OCI-LY1 (cell line): ENCODE data around the gene ARHGAP28.

Experiments
- H2AFZ ChIP-seq: fragments of 200-600 bp; sonication (generic), shearing (Covaris generic); 2 replicates; pipeline ENCODE4 v1.6.0; 2014; ENCODE audit warnings: antibody characterized with exemption, mild to moderate bottlenecking, low read length
- H3F3A ChIP-seq: fragments of 200-600 bp; sonication (generic), shearing (Covaris generic); 2 replicates; pipeline ENCODE4 v1.6.0; 2014; ENCODE audit warnings: mild to moderate bottlenecking, antibody characterized with exemption, low read length, moderate library complexity; ENCODE audit not compliant: insufficient read depth
- H3K27ac ChIP-seq: fragments of 200-600 bp; sonication (generic); 2 replicates; pipeline ENCODE4 v1.5.1; 2014; ENCODE audit warnings: low read length, mixed run types, mild to moderate bottlenecking, low read depth; ENCODE audit not compliant: poor library complexity, severe bottlenecking
- H3K27me3 ChIP-seq: fragments of 200-600 bp; sonication (generic); 2 replicates; pipeline ENCODE4 v1.6.0; 2014; ENCODE audit warnings: antibody characterized with exemption, mild to moderate bottlenecking, low read length, moderate library complexity; ENCODE audit not compliant: insufficient read depth
- H3K36me3 ChIP-seq: fragments of 200-600 bp; sonication (generic); 2 replicates; pipeline ENCODE4 v1.6.1; 2014; ENCODE audit warnings: mild to moderate bottlenecking, antibody characterized with exemption, low read length, moderate library complexity, mixed read lengths; ENCODE audit not compliant: insufficient read depth
- H3K4me1 ChIP-seq: fragments of 200-600 bp; sonication (generic); 2 replicates; pipeline ENCODE4 v1.5.1; 2014; ENCODE audit warnings: mild to moderate bottlenecking, low read length, moderate library complexity; ENCODE audit not compliant: insufficient read depth, severe bottlenecking
- H3K4me2 ChIP-seq: fragments of 200-600 bp; sonication (generic), shearing (Covaris generic); 2 replicates; pipeline ENCODE4 v1.6.1; 2014; ENCODE audit warnings: low read length
- H3K4me3 ChIP-seq: fragments of 200-600 bp; sonication (generic); 2 replicates; pipeline ENCODE4 v1.5.1; 2014; ENCODE audit warnings: low read length, low read depth, mild to moderate bottlenecking, mixed read lengths; ENCODE audit not compliant: poor library complexity, severe bottlenecking
- H3K79me2 ChIP-seq: fragments of 200-600 bp; shearing (Covaris generic); 2 replicates; pipeline ENCODE4 v1.6.1; 2016; ENCODE audit warnings: mixed run types, low read length, mixed read lengths; ENCODE audit not compliant: insufficient read depth
- H3K9ac ChIP-seq: fragments of 200-600 bp; sonication (generic), shearing (Covaris generic); 2 replicates; pipeline ENCODE4 v1.6.1; 2014; ENCODE audit warnings: mild to moderate bottlenecking, low read length, mixed read lengths
- H3K9me2 ChIP-seq: fragments of 200-600 bp; sonication (generic), shearing (Covaris generic); 2 replicates; pipeline ENCODE4 v1.6.1; 2014; ENCODE audit warnings: low read depth, mild to moderate bottlenecking, low read length, mixed read lengths
- H3K9me3 ChIP-seq: fragments of 200-600 bp; shearing (Covaris generic); 2 replicates; pipeline ENCODE4 v1.6.1; 2014; ENCODE audit warnings: low read length, mixed read lengths
- H4K20me1 ChIP-seq: fragments of 200-600 bp; sonication (generic), shearing (Covaris generic); 2 replicates; pipeline ENCODE4 v1.6.0; 2016; ENCODE audit warnings: mild to moderate bottlenecking, low read length; ENCODE audit not compliant: insufficient read depth
- EZH2 ChIP-seq: fragments of 200-600 bp; sonication (generic), shearing (Covaris generic); IDR thresholded peaks from 2 replicates; pipeline ENCODE4 v1.8.0; 2017; ENCODE audit warnings: borderline replicate concordance, mixed run types, mild to moderate bottlenecking, antibody characterized with exemption, low read length, moderate library complexity, mixed read lengths
- TF ChIP-seq, protein P1 (sequence below): fragments of 200-600 bp; sonication (generic), shearing (Covaris generic); IDR thresholded peaks from 2 replicates; pipeline ENCODE4 v1.5.1; 2017; ENCODE audit warnings: mild to moderate bottlenecking, antibody characterized with exemption, low read length, moderate library complexity, mixed read lengths

ARHGAP28 gene

DNA sequence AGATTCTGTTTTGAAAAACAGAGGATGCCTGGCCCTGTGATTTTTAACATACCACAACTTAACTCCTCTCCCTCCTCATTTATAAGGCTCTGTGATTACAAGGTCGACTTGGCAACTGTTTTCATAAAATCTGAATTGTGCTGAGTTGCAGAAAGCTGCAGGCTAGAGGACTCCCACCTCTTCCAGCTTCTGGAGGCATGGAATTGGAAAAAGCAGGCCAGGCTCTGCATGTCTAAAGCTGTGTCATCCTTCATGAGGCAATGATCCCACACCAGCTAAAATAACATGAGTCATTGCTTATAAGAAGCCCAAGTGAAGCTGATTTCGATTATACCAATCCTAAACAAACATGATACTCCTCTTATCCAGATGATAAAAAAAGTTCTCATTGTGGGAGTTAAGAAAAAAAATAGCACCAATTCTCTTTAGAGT is 11.7 kb downstream of the ARHGAP28 start:
- H3K79me2 ChIP-seq, result no peaks in the 10 kb centered on the region
- H3K9ac ChIP-seq, result no peak overlapping the region
- H3K9me2 ChIP-seq, result no peaks in the 10 kb centered on the region
- no peak overlapping the region for H2AFZ ChIP-seq
- no peaks in the 10 kb centered on the region for H3K27me3 ChIP-seq
- H3F3A ChIP-seq, result no peaks in the 10 kb centered on the region
- H3K9me3 ChIP-seq, result no peaks in the 10 kb centered on the region
- H3K4me3 ChIP-seq, result no peak overlapping the region
- no peaks in the 10 kb centered on the region for H4K20me1 ChIP-seq
- no peaks in the 10 kb centered on the region for H3K36me3 ChIP-seq
- TF ChIP-seq, protein P1, sequence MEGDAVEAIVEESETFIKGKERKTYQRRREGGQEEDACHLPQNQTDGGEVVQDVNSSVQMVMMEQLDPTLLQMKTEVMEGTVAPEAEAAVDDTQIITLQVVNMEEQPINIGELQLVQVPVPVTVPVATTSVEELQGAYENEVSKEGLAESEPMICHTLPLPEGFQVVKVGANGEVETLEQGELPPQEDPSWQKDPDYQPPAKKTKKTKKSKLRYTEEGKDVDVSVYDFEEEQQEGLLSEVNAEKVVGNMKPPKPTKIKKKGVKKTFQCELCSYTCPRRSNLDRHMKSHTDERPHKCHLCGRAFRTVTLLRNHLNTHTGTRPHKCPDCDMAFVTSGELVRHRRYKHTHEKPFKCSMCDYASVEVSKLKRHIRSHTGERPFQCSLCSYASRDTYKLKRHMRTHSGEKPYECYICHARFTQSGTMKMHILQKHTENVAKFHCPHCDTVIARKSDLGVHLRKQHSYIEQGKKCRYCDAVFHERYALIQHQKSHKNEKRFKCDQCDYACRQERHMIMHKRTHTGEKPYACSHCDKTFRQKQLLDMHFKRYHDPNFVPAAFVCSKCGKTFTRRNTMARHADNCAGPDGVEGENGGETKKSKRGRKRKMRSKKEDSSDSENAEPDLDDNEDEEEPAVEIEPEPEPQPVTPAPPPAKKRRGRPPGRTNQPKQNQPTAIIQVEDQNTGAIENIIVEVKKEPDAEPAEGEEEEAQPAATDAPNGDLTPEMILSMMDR, result no peak
- TF ChIP-seq EZH2, result no peak
- H3K27ac ChIP-seq, result no peak overlapping the region
- H3K4me2 ChIP-seq, result no peak overlapping the region
- H3K4me1 ChIP-seq, result no peaks in the 10 kb centered on the region

DNA sequence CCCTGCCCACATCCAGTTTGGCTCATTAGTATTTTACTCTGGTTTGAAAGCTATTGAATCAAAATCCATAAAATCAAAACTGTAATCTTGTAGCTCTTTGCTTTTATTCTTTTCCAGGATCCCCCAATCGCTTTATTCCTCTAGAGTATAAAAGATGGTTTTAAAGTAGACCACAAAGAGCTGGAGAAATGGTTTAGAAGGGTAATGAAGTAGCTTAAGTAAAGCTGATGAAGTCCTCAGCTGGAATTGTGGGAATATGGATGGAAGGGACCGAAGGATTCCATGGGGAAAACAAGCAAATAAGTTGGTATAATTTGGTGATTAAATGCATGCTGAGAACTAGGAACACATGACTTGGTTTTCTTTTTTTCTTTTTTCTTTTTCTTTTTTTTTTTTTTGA is 12.3 kb downstream of the ARHGAP28 start:
- Histone ChIP-seq H3K27me3 (no peaks in the 10 kb centered on the region), H3K9me3 (no peaks in the 10 kb centered on the region), H2AFZ (no peak overlapping the region), H3K4me1 (no peaks in the 10 kb centered on the region), H3K4me3 (no peak overlapping the region), H3K27ac (no peak overlapping the region), H3K4me2 (no peak overlapping the region), H3F3A (no peaks in the 10 kb centered on the region), H3K36me3 (no peaks in the 10 kb centered on the region), H3K9ac (no peak overlapping the region), H4K20me1 (no peaks in the 10 kb centered on the region), H3K79me2 (no peaks in the 10 kb centered on the region), H3K9me2 (no peaks in the 10 kb centered on the region)
- TF ChIP-seq, protein P1, result no peak
- TF ChIP-seq EZH2, result no peak

DNA sequence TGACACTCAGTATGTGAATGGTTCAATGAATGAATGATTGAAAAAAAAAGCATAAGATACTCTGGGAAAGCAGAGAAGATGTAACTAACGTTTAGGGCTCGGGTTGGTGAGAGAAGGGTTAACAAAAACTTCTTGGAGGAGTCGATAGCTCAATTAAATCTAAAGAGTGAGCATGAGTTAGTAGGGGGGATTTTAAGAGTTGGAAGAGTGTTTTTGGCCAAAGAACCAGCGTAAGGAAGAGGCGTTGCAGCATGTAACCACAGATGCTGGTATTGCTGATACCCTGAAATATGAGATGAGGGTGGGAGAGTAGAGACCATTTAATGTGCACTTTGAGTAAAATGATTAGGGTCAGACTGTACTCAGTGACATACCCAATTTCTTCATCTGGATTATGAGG is 14.5 kb downstream of the ARHGAP28 start:
- H3K4me2 ChIP-seq, result no peak overlapping the region
- no peak overlapping the region for H3K4me3 ChIP-seq
- no peak overlapping the region for H2AFZ ChIP-seq
- H3K36me3 ChIP-seq, result no peaks in the 10 kb centered on the region
- H3K9me3 ChIP-seq, result no peaks in the 10 kb centered on the region
- no peaks in the 10 kb centered on the region for H3K27me3 ChIP-seq
- no peaks in the 10 kb centered on the region for H4K20me1 ChIP-seq
- no peaks in the 10 kb centered on the region for H3F3A ChIP-seq
- no peaks in the 10 kb centered on the region for H3K4me1 ChIP-seq
- no peaks in the 10 kb centered on the region for H3K79me2 ChIP-seq
- TF ChIP-seq, protein P1, result no peak
- TF ChIP-seq EZH2, result no peak
- no peaks in the 10 kb centered on the region for H3K9me2 ChIP-seq
- H3K27ac ChIP-seq, result no peak overlapping the region
- H3K9ac ChIP-seq, result no peak overlapping the region
